SIG-M5 treated with dmso at 0.1 percent for 504 hours (cell line): ENCODE results near the gene PROC.
"Not testable (repeated sequence)": the region's sequence is repeated elsewhere in the genome, so short reads cannot be mapped to it uniquely, and the experiment has no call there.

Experiments
- DNase-seq: peaks from one replicate; lab custom pipeline; 2025; ENCODE audit not compliant: unreplicated experiment; lab: John Stamatoyannopoulos, UW

The PROC gene

GRCh38 chr2:127425540-127426490 is 7.6 kb downstream of the PROC start:
- no peak for DNase-seq

GRCh38 chr2:127426501-127427354 is 8.5 kb downstream of the PROC start:
- no peak for DNase-seq

- no peak for DNase-seq
Observed at GRCh38 chr2:127427376-127428056, 9.3 kb downstream of the PROC start.

- no peak for DNase-seq
Observed at GRCh38 chr2:127428057-127428814, 10.0 kb downstream of the PROC start.

- DNase-seq: no peak
Observed at GRCh38 chr2:127428815-127429109, 10.5 kb downstream of the PROC start.

GRCh38 chr2:127429291-127429690 is 11.1 kb downstream of the PROC start:
- no peak for DNase-seq

- DNase-seq: no peak
Observed at GRCh38 chr2:127429844-127430425, 11.7 kb downstream of the PROC start.

- no peak for DNase-seq
Observed at GRCh38 chr2:127431408-127432023, 13.3 kb downstream of the PROC start.

GRCh38 chr2:127434515-127434914 is 16.3 kb downstream of the PROC start:
- DNase-seq: no peak

- no peak for DNase-seq
Observed at GRCh38 chr2:127437056-127437455, 18.8 kb downstream of the PROC start.

GRCh38 chr2:127437781-127438726 is 19.8 kb downstream of the PROC start:
- DNase-seq: no peak

- DNase-seq: no peak
Observed at GRCh38 chr2:127439343-127439742, 21.1 kb downstream of the PROC start.

- DNase-seq: no peak
Observed at GRCh38 chr2:127448526-127448925, 30.3 kb downstream of the PROC start.

- no peak for DNase-seq
Observed at GRCh38 chr2:127449414-127449813, 31.2 kb downstream of the PROC start.

GRCh38 chr2:127449898-127450297 is 31.7 kb downstream of the PROC start:
- DNase-seq: no peak

- DNase-seq: no peak
Observed at GRCh38 chr2:127451981-127452380, 33.8 kb downstream of the PROC start.

- not testable (repeated sequence) for DNase-seq
Observed at GRCh38 chr2:127452423-127452822, 34.2 kb downstream of the PROC start.

- no peak for DNase-seq
Observed at GRCh38 chr2:127453013-127453391, 34.8 kb downstream of the PROC start.
